Measurements from ENCODE around the gene KRTAP3-2.

KRTAP3-2 gene

DNA sequence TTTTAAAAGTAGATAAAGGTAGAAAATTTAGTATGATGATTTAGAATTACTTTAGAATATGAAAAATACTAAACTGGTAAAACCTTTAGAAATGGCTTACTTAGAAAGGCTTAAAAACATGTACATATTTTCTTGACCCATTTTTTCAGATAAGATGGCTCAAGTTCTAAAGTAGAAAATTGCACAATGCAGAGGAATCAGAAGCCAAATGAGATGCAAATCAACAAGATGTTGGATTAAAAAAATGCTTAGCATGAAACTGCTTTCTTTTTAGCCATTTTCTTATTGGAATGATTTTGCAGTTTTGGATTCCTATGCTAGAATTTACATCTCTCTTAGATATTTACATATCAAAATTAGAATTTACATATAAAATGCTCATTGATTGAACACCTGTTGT is 10.7 kb upstream of the KRTAP3-2 start:
- no peak for DNase-seq (ENCODE audit: low read depth)

DNA sequence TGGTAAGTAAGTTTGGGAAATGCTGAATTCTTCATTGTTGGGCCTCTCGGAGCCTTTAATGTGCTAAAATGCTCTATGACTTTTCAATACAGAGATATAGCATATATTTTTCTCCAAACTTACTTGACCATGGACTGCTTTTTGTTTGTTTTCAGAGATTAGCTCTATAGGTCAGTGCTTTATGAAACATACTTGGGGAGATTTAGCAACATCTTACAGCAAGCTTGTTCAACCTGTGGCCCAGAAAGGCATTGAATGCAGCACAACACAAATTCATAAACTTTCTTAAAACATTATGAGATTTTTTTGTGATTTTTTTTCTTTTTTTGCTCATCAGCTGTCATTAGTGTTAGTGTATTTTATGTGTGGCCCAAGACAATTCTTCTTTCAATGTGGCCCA is 10.2 kb upstream of the KRTAP3-2 start:
- no peak for DNase-seq (ENCODE audit: low read depth)

GRCh38 chr17:41009301-41009760 is 9.6 kb upstream of the KRTAP3-2 start:
- no peak for DNase-seq (ENCODE audit: low read depth)

DNA sequence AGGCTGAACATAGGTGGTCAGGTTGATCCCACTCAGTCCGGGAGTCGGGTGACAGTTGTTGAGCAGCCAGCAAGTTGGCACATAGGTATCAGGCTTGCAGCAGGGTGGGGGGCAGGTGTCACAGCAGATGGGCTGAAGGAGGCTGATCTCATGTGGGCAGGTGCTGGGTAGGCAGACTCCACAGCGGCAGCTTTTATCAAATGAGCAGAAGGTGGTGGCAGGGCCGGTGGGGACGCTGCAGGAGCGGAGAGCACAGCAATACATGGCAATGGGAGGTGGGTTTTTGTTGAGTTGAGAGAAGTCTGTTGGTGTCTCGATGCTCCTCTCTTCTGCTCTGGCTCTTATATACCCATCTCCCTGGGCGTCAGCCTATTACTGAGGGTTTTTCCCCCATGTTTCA is 9.1 kb upstream of the KRTAP3-2 start, which contains the start of gene KRTAP3-1:
Gene KRTAP3-1 (minus strand): TSS at position 318 of the 400 bp plus-strand sequence. CDS start 54 bp downstream, at position 264.
- DNase-seq (ENCODE audit: low read depth): no peak

DNA sequence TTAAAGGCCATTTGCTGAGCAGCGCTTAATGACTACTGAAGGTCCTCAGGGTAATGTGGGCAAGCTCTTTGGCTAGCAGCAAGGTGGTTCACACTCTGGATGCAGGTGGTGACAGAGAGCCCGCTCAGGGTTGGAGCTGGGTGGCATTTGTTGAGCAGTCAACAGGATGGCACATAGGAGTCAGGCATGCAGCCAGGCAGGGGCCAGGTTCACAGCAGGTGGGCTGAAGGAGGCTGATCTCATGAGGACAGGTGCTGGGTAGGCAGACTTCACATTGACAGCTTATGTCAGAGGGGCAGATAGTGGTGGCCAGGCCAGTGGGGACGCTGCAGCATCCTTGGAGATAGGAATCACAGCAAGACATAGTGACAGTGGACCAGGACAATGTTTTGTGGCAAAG is 4.7 kb upstream of the KRTAP3-2 start:
- DNase-seq (ENCODE audit: low read depth): no peak

GRCh38 chr17:41003926-41004325 is 4.2 kb upstream of the KRTAP3-2 start:
- DNase-seq (ENCODE audit: low read depth): no peak

DNA sequence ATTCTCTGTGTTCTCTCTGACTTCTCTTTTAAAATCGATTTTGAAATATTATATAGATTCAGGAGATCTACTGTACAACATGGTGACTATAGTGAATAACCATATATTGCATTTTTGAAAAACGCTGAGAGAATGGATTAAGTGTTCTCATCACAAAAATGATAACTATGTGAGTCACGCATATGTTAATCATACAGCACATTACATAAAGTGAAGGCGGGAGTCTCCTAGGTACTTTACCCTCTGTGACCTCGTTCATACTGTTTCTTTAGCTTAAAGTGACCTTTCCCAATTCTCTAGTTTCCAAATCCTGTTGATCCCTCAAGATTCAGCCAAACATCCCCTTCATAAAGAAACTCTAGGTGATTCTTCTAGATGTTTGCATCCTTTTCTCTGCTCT is 3.1 kb upstream of the KRTAP3-2 start:
- no peak for DNase-seq (ENCODE audit: low read depth)

DNA sequence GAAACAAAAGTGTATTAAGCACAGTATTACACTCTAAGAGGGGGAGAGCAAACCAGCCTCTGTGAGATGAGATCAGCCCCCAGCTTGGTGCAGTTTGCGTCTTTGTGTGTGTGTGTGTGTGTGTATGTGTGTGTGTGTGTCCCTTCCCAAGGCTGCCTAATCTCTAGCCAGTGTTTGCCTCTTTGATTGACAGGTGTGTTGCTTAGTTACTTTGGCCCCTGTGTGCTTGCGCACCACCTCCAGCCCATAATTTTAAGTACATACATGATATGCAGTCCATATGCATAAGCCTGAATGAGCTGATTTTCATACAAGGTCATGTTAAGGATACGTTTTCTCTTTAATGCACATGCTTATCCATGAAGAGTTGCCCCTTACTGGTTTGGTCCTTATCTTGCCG is 2.1 kb upstream of the KRTAP3-2 start:
- DNase-seq (ENCODE audit: low read depth): no peak

GRCh38 chr17:40997361-40997760 is 2.3 kb downstream of the KRTAP3-2 start:
- no peak for DNase-seq (ENCODE audit: low read depth)

- DNase-seq (ENCODE audit: low read depth): no peak
Observed at GRCh38 chr17:40996829-40997228, 2.9 kb downstream of the KRTAP3-2 start.

- no peak for DNase-seq (ENCODE audit: low read depth)
Observed at GRCh38 chr17:40995116-40995515, 4.6 kb downstream of the KRTAP3-2 start.

- DNase-seq (ENCODE audit: low read depth): no peak
Observed at GRCh38 chr17:40993839-40994238, 5.9 kb downstream of the KRTAP3-2 start, which contains the start of gene KRTAP3-3. KRTAP3-3 (minus strand) TSS chr17:40994164; CDS start chr17:40994097, 67 bp downstream.

GRCh38 chr17:40993084-40993483 is 6.6 kb downstream of the KRTAP3-2 start:
- no peak for DNase-seq (ENCODE audit: low read depth)

DNA sequence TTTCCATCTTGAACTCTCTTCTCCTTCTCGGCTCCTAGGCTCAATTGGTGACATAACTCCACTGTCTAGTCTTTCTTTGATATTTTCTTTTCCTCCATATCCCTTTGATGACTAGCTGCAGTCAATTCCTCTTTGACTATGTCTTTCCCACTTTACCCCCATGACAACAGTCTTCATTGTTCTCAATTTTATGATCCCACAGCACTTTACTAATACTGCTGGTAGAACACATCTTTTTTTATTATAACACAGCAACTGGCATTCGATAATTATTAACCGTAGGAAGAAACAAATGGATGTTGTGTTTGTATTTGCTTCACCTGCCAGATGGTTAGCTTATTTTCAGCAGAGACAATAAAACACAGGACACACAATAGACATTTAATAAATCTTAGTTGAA is 7.0 kb downstream of the KRTAP3-2 start:
- no peak for DNase-seq (ENCODE audit: low read depth)

GRCh38 chr17:40986920-40987319 is 12.8 kb downstream of the KRTAP3-2 start:
- DNase-seq (ENCODE audit: low read depth): no peak

DNA sequence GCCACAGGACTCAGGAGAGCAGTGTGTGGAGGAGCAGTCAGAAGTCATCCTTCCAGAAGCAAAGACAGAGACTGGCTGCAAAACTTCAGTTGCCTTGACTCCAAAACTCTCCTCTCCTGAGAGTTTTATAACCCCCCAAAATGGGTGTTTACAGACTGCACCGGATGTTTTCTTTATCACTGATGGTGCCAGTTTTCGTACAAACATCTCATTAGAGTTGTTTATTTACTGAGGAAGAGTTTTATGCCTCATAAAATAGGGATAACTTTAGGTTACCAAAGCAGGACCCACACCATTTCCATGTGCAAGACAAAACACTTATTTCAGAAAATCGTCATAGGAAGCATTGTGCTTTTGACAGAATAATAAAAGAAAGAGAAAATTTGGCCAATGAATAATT is 15.5 kb downstream of the KRTAP3-2 start, which contains the start of gene KRT40:
Gene KRT40 (minus strand): TSS at position 101 of the 400 bp plus-strand sequence. CDS start 53 bp downstream, at position 48.
- DNase-seq (ENCODE audit: low read depth): no peak

GRCh38 chr17:40981115-40981514 is 18.6 kb downstream of the KRTAP3-2 start:
- DNase-seq (ENCODE audit: low read depth): no peak

- no peak for DNase-seq (ENCODE audit: low read depth)
Observed at GRCh38 chr17:40980596-40980995, 19.1 kb downstream of the KRTAP3-2 start.

- no peak for DNase-seq (ENCODE audit: low read depth)
Observed at GRCh38 chr17:40980117-40980516, 19.6 kb downstream of the KRTAP3-2 start.

GRCh38 chr17:40978575-40979151 is 21.0 kb downstream of the KRTAP3-2 start:
- no peak for DNase-seq (ENCODE audit: low read depth)

- DNase-seq (ENCODE audit: low read depth): no peak
Observed at GRCh38 chr17:40975516-40975915, 24.2 kb downstream of the KRTAP3-2 start.

GRCh38 chr17:40974366-40974765 is 25.3 kb downstream of the KRTAP3-2 start:
- no peak for DNase-seq (ENCODE audit: low read depth)

DNA sequence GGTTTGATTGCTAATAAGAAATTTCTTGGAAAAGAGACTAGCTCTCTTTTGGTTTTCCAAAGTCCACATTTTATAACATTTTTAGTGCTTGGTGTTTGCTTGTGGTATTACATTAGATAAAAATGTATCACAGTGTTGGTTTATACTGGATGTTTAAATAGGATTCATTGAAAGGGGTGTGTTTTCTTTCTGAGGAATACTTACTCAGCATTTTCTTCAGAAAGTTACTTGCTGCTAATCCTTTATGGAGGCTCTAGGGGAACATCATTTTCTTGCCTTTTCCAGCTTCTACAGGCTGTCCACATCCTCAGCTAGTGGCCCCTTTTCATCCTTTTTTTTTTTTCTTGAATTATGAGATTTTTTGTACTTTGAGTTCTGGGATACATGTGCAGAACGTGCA is 32.1 kb downstream of the KRTAP3-2 start:
- DNase-seq (ENCODE audit: low read depth): no peak

DNA sequence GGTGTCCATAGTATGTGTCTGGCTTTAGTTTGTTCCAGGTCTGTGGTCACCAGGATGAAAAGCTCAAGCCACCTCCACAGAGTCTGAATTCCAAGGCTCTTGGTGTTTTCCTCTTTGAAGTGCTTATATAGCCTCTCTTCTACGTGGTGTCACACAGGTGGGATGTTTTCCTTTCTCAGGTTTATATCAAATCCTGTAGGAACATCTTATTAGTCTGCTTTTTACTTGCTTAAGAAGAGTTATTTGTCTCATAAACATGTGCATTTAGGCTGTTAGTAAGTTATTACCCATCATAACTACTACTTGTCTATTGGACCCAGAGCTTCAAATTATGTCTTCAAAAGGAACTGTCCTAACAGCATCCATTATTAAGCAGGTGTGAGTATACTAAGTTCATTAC is 32.9 kb downstream of the KRTAP3-2 start, which contains the start of gene KRT39:
Gene KRT39 (minus strand): TSS at position 101 of the 400 bp plus-strand sequence. CDS start 92 bp downstream, at position 9.
- DNase-seq (ENCODE audit: low read depth): no peak

All from HS-27A (cell line).